GM23338 (cell line): Measurements from ENCODE around the gene FRAS1. TPM values are rescaled to one million over a fixed set of nuclear protein-coding genes. Genes with fewer than 3 reads are reported as not detected.

Experiments
- ATAC-seq: fragments of 200-7000 bp; cut with Tn5 transposase; 3 replicates; pipeline ENCODE4 v1.9.1; 2020
- DNase-seq: peaks from one replicate; pipeline ENCODE4 v3.0.0-alpha.2; 2015; ENCODE audit warnings: low spot score
- H2AFZ ChIP-seq: fragments of 200-600 bp; sonication (generic); 2 replicates; pipeline ENCODE4 v1.8.0; 2016; ENCODE audit warnings: antibody characterized with exemption, mild to moderate bottlenecking, moderate library complexity
- H3F3A ChIP-seq: fragments of 200-600 bp; sonication (generic); replicated peaks from 2 replicates; pipeline ENCODE4 v1.8.0; 2017; ENCODE audit warnings: antibody characterized with exemption, mixed run types, low read depth
- H3K27ac ChIP-seq: fragments of 200-600 bp; sonication (generic); 2 replicates; pipeline ENCODE4 v1.6.1; 2016; ENCODE audit warnings: low read depth
- H3K27me3 ChIP-seq: fragments of 200-600 bp; sonication (generic); 2 replicates; pipeline ENCODE4 v1.8.0; 2016; ENCODE audit warnings: mild to moderate bottlenecking, mixed run types, moderate library complexity; ENCODE audit not compliant: insufficient read depth
- H3K36me3 ChIP-seq: fragments of 200-600 bp; sonication (generic); 2 replicates; pipeline ENCODE4 v1.8.0; 2016; ENCODE audit warnings: mild to moderate bottlenecking; ENCODE audit not compliant: insufficient read depth
- H3K4me1 ChIP-seq: fragments of 200-600 bp; sonication (generic); 2 replicates; pipeline ENCODE4 v1.8.0; 2016; ENCODE audit warnings: mild to moderate bottlenecking, moderate library complexity; ENCODE audit not compliant: insufficient read depth
- H3K4me2 ChIP-seq: fragments of 200-600 bp; sonication (generic); 2 replicates; pipeline ENCODE4 v1.7.1; 2017; ENCODE audit warnings: mixed run types
- H3K4me3 ChIP-seq: fragments of 200-600 bp; sonication (generic); 2 replicates; pipeline ENCODE4 v1.6.1; 2016; ENCODE audit warnings: mixed run types
- H3K79me2 ChIP-seq: fragments of 200-600 bp; sonication (generic); replicated peaks from 2 replicates; pipeline ENCODE4 v1.8.0; 2017; ENCODE audit warnings: mild to moderate bottlenecking; ENCODE audit not compliant: insufficient read depth
- H3K9me2 ChIP-seq: fragments of 200-600 bp; sonication (generic); 2 replicates; pipeline ENCODE4 v1.8.0; 2017; ENCODE audit not compliant: insufficient read depth
- H4K20me1 ChIP-seq: fragments of 200-600 bp; sonication (generic); replicated peaks from 2 replicates; pipeline ENCODE4 v1.8.0; 2017; ENCODE audit warnings: mild to moderate bottlenecking; ENCODE audit not compliant: insufficient read depth
- H3K27ac Mint-ChIP-seq: 2 replicates; pipeline ENCODE4 v1.8.0; 2020; ENCODE audit warnings: inconsistent platforms, mild to moderate bottlenecking, moderate library complexity, mixed read lengths
- H3K27me3 Mint-ChIP-seq: 3 replicates; pipeline ENCODE4 v1.8.0; 2022; ENCODE audit warnings: low read depth, mild to moderate bottlenecking, moderate library complexity, mixed read lengths, inconsistent platforms; ENCODE audit not compliant: insufficient read depth, poor library complexity
- H3K36me3 Mint-ChIP-seq: 3 replicates; pipeline ENCODE4 v1.8.0; 2021; ENCODE audit warnings: low read depth, mild to moderate bottlenecking, inconsistent platforms, moderate library complexity, mixed read lengths
- H3K4me1 Mint-ChIP-seq: 3 replicates; pipeline ENCODE4 v1.8.0; 2020; ENCODE audit warnings: mild to moderate bottlenecking, inconsistent platforms, mixed read lengths
- H3K4me3 Mint-ChIP-seq: 3 replicates; pipeline ENCODE4 v1.8.0; 2021; ENCODE audit warnings: moderate library complexity, mild to moderate bottlenecking, inconsistent platforms, mixed read lengths
- H3K9me3 Mint-ChIP-seq: 3 replicates; pipeline ENCODE4 v1.8.0; 2020; ENCODE audit warnings: moderate library complexity, mild to moderate bottlenecking, inconsistent platforms, mixed read lengths
- CREB1 ChIP-seq: fragments of 250-450 bp; sonication (Bioruptor Pico); IDR thresholded peaks from 2 replicates; pipeline ENCODE4 v1.5.0; 2020; ENCODE audit warnings: low read depth, mild to moderate bottlenecking, moderate library complexity
- EZH2phosphoT487 ChIP-seq: fragments of 200-600 bp; sonication (generic); IDR thresholded peaks from one replicate; pipeline ENCODE4 v1.8.1; 2018; ENCODE audit warnings: antibody characterized with exemption; ENCODE audit not compliant: unreplicated experiment
- JUNB ChIP-seq: IDR thresholded peaks from one replicate; pipeline ENCODE4 v1.6.1; 2016; ENCODE audit warnings: antibody characterized with exemption; ENCODE audit not compliant: unreplicated experiment
- NANOG ChIP-seq: IDR thresholded peaks from 2 replicates; pipeline ENCODE4 v1.6.1; 2016; ENCODE audit warnings: antibody characterized with exemption, borderline replicate concordance
- POLR2AphosphoS5 ChIP-seq: IDR thresholded peaks from 2 replicates; pipeline ENCODE4 v1.6.1; 2016; ENCODE audit warnings: antibody characterized with exemption, low read depth
- ZNF114 ChIP-seq: fragments of 250-450 bp; sonication (Bioruptor Pico); IDR thresholded peaks from 2 replicates; pipeline ENCODE4 v1.5.0; 2020; ENCODE audit warnings: mild to moderate bottlenecking, moderate library complexity
- polyA plus RNA-seq: library from polyadenylated mRNA; unstranded; fragments of >200 nt; fragmentation: Nextera tagmentation; extraction: Ambion mirVana; gene quantifications from 2 replicates; pipeline ENCODE4 v1.2.1, GENCODE V29; 2016
- total RNA-seq: library from RNA; depleted of rRNA; stranded (reverse); fragments of >200 nt; shearing (Covaris generic); gene quantifications from 2 replicates; pipeline ENCODE4 v1.2.3, GENCODE V29; 2014
- TF ChIP-seq, protein P1 (sequence below), 2 experiments: fragments of 200-600 bp in 1 of 2; sonication (generic) in 1 of 2; conservative IDR thresholded peaks; 2 replicates each; pipeline versions ENCODE4 v1.5.1 to v1.6.1; 2016 to 2017; ENCODE audit warnings: antibody characterized with exemption in 2 of 2, low read depth in 2 of 2, mild to moderate bottlenecking in 2 of 2, moderate library complexity in 1 of 2
- TF ChIP-seq, protein P2 (sequence below): IDR thresholded peaks from one replicate; pipeline ENCODE4 v1.6.1; 2018; ENCODE audit warnings: antibody characterized with exemption; ENCODE audit not compliant: unreplicated experiment
- TF ChIP-seq, protein P3 (sequence below): IDR thresholded peaks from 2 replicates; pipeline ENCODE4 v1.6.1; 2016; ENCODE audit warnings: antibody characterized with exemption

Gene FRAS1
- total and polyA plus RNA-seq, 2 experiments from 2014 or later: 12.4 to 108 TPM

DNA sequence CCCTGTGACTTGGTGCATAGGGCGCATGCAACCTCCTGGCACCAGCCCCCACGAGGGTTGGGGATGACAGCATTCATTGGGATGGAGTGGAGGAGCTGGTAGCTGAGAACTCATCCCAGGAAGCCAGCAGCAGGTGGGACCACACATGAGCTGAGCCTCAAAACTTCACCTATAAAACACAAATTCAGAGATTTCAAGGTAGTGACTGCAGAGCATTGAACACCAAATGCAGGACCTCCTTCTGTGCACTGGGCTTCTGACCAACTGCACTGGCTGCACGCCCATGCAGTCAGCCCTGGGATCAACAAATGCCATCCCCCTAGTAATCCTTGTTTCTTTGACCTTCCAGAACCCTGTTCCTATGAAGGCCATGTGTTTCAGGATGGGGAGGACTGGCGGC lies 197.8 kb downstream of the FRAS1 start:
- no peaks in the 10 kb centered on the region for H3K27me3 ChIP-seq
- H3K4me3 ChIP-seq: no peak overlapping the region
- H3K9me3 Mint-ChIP-seq: peaks cover 23% of the 10 kb centered on the region; the same call in 2 of the 3 replicates
- H2AFZ ChIP-seq: no peak overlapping the region
- TF ChIP-seq, protein P1, sequence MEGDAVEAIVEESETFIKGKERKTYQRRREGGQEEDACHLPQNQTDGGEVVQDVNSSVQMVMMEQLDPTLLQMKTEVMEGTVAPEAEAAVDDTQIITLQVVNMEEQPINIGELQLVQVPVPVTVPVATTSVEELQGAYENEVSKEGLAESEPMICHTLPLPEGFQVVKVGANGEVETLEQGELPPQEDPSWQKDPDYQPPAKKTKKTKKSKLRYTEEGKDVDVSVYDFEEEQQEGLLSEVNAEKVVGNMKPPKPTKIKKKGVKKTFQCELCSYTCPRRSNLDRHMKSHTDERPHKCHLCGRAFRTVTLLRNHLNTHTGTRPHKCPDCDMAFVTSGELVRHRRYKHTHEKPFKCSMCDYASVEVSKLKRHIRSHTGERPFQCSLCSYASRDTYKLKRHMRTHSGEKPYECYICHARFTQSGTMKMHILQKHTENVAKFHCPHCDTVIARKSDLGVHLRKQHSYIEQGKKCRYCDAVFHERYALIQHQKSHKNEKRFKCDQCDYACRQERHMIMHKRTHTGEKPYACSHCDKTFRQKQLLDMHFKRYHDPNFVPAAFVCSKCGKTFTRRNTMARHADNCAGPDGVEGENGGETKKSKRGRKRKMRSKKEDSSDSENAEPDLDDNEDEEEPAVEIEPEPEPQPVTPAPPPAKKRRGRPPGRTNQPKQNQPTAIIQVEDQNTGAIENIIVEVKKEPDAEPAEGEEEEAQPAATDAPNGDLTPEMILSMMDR (conservative IDR thresholded peaks at IDR 0.05; ENCODE audit: low read depth in 2 of 2): no peak
- no peak for TF ChIP-seq ZNF114
- TF ChIP-seq, protein P2, sequence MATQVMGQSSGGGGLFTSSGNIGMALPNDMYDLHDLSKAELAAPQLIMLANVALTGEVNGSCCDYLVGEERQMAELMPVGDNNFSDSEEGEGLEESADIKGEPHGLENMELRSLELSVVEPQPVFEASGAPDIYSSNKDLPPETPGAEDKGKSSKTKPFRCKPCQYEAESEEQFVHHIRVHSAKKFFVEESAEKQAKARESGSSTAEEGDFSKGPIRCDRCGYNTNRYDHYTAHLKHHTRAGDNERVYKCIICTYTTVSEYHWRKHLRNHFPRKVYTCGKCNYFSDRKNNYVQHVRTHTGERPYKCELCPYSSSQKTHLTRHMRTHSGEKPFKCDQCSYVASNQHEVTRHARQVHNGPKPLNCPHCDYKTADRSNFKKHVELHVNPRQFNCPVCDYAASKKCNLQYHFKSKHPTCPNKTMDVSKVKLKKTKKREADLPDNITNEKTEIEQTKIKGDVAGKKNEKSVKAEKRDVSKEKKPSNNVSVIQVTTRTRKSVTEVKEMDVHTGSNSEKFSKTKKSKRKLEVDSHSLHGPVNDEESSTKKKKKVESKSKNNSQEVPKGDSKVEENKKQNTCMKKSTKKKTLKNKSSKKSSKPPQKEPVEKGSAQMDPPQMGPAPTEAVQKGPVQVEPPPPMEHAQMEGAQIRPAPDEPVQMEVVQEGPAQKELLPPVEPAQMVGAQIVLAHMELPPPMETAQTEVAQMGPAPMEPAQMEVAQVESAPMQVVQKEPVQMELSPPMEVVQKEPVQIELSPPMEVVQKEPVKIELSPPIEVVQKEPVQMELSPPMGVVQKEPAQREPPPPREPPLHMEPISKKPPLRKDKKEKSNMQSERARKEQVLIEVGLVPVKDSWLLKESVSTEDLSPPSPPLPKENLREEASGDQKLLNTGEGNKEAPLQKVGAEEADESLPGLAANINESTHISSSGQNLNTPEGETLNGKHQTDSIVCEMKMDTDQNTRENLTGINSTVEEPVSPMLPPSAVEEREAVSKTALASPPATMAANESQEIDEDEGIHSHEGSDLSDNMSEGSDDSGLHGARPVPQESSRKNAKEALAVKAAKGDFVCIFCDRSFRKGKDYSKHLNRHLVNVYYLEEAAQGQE: no peak
- TF ChIP-seq POLR2AphosphoS5: no peak
- TF ChIP-seq CREB1 (CRISPR knock-in tag): no peak
- no peak for TF ChIP-seq JUNB
- TF ChIP-seq, protein P3, sequence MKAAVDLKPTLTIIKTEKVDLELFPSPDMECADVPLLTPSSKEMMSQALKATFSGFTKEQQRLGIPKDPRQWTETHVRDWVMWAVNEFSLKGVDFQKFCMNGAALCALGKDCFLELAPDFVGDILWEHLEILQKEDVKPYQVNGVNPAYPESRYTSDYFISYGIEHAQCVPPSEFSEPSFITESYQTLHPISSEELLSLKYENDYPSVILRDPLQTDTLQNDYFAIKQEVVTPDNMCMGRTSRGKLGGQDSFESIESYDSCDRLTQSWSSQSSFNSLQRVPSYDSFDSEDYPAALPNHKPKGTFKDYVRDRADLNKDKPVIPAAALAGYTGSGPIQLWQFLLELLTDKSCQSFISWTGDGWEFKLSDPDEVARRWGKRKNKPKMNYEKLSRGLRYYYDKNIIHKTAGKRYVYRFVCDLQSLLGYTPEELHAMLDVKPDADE: no peak
- TF ChIP-seq NANOG: no peak
- H3K27me3 Mint-ChIP-seq: peaks cover 3% of the 10 kb centered on the region
- no peak overlapping the region for H3K27ac ChIP-seq
- peaks cover 12% of the 10 kb centered on the region; the same call in 1 of the 2 replicates for H3K79me2 ChIP-seq
- peaks cover 5% of the 10 kb centered on the region; the same call in 1 of the 2 replicates for H3K36me3 ChIP-seq
- H4K20me1 ChIP-seq: no peaks in the 10 kb centered on the region
- H3K9me2 ChIP-seq: peaks cover 3% of the 10 kb centered on the region
- peaks cover 74% of the 10 kb centered on the region for H3K36me3 Mint-ChIP-seq
- H3K4me1 ChIP-seq: peaks cover 24% of the 10 kb centered on the region
- 0 out of 2 replicates have a peak overlapping the region, but pooled peaks have one; percentile 44 for H3K27ac Mint-ChIP-seq
- H3K4me3 Mint-ChIP-seq: no peak overlapping the region
- ATAC-seq: no peak
- H3F3A ChIP-seq: no peaks in the 10 kb centered on the region
- no peak overlapping the region for H3K4me2 ChIP-seq
- DNase-seq: no peak
- peaks cover 33% of the 10 kb centered on the region for H3K4me1 Mint-ChIP-seq

DNA sequence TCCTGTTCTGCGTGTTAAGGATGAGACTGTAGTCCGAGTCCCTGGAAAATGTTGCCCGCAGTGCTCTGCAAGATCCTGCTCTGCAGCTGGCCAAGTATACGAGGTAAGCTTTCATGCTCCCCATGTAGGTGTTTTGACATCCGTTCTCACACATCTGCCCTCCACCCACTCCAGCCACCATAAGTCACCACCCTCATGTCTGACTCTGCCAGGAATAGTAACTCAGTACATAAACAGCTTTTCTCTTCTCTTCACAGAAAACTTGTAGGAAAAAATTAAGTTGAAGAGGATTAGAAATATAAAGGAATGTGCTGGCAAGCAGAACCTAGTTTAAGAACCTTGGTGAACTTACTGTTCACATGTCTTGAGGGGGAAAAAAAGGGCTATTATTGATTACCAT lies 207.9 kb downstream of the FRAS1 start:
- Mint-ChIP-seq H3K9me3 (peaks cover 14% of the 10 kb centered on the region; the same call in 2 of the 3 replicates), H3K27ac (no peak overlapping the region), H3K36me3 (peaks cover 60% of the 10 kb centered on the region)

More for the DNA sequence above, 207.9 kb downstream of the FRAS1 start:
- Histone ChIP-seq H3K27ac (no peak overlapping the region), H3K4me2 (no peak overlapping the region), H3K4me1 (no peaks in the 10 kb centered on the region), H3K4me3 (no peak overlapping the region), H4K20me1 (peaks cover 5% of the 10 kb centered on the region; the same call in 1 of the 2 replicates), H3K36me3 (peaks cover 25% of the 10 kb centered on the region), H3K79me2 (no peaks in the 10 kb centered on the region), H3K9me2 (no peaks in the 10 kb centered on the region), H3K27me3 (no peaks in the 10 kb centered on the region), H3F3A (no peaks in the 10 kb centered on the region; the same call in 1 of the 2 replicates), H2AFZ (no peak overlapping the region)
- Mint-ChIP-seq H3K27me3 (peaks cover 5% of the 10 kb centered on the region), H3K4me1 (peaks cover 4% of the 10 kb centered on the region; the same call in 2 of the 3 replicates), H3K4me3 (no peak overlapping the region)
- ATAC-seq: no peak
- DNase-seq: no peak
- TF ChIP-seq CREB1 (CRISPR knock-in tag) (no peak), JUNB (no peak), ZNF114 (no peak), NANOG (no peak), EZH2phosphoT487 (no peak)
- TF ChIP-seq, protein P3: no peak
